H1 (cell line): ENCODE data around the gene FCRLB.

Source experiments
- EZH2 ChIP-seq: fragments of 200-600 bp; sonication (generic); IDR thresholded peaks from 2 replicates; pipeline ENCODE4 v1.7.1; 2012; ENCODE audit warnings: low read depth, mild to moderate bottlenecking, moderate library complexity, low read length, inconsistent platforms; ENCODE audit not compliant: severe bottlenecking
- FOSL1 ChIP-seq: IDR thresholded peaks from 2 replicates; pipeline ENCODE4 v1.6.1; 2011; ENCODE audit warnings: mild to moderate bottlenecking, low read depth, low read length, moderate library complexity; ENCODE audit not compliant: insufficient read depth
- POLR2A ChIP-seq, 2 experiments: IDR thresholded peaks; 1 replicate in 1 of 2; 2 replicates in 1 of 2; pipeline ENCODE4 v1.6.1; 2011; ENCODE audit warnings: low read depth in 2 of 2, low read length in 2 of 2, mild to moderate bottlenecking in 2 of 2; ENCODE audit errors: control extremely low read depth in 1 of 2
- RAD21 ChIP-seq, 2 experiments: IDR thresholded peaks in 1 of 2; conservative IDR thresholded peaks in 1 of 2; 2 replicates each; pipeline ENCODE4 v1.6.1; 2011; ENCODE audit warnings: low read depth in 2 of 2, low read length in 2 of 2, improper control_type of control experiment in 1 of 2, inconsistent platforms in 1 of 2, mild to moderate bottlenecking in 1 of 2, moderate library complexity in 1 of 2
- SUZ12 ChIP-seq: fragments of 200-600 bp; sonication (generic); IDR thresholded peaks from 2 replicates; pipeline ENCODE4 v1.6.1; 2012; ENCODE audit warnings: mild to moderate bottlenecking, inconsistent platforms, low read length, moderate library complexity, mixed read lengths
- TF ChIP-seq, protein P1 (sequence below), 3 experiments: IDR thresholded peaks; 1 replicate in 2 of 3; 2 replicates in 1 of 3; pipeline versions ENCODE4 v1.5.1 to v1.6.1; 2011; ENCODE audit warnings: low read length in 3 of 3, mild to moderate bottlenecking in 3 of 3, inconsistent platforms in 2 of 3, low read depth in 1 of 3, moderate library complexity in 1 of 3; ENCODE audit not compliant: insufficient read depth in 1 of 3; ENCODE audit errors: control extremely low read depth in 1 of 3
- TF ChIP-seq, protein P2 (sequence below): IDR thresholded peaks from 2 replicates; pipeline ENCODE4 v1.6.1; 2012; ENCODE audit warnings: inconsistent platforms

GRCh38 chr1:161709373-161709772 is 12.0 kb upstream of the FCRLB start:
- TF ChIP-seq, protein P1, sequence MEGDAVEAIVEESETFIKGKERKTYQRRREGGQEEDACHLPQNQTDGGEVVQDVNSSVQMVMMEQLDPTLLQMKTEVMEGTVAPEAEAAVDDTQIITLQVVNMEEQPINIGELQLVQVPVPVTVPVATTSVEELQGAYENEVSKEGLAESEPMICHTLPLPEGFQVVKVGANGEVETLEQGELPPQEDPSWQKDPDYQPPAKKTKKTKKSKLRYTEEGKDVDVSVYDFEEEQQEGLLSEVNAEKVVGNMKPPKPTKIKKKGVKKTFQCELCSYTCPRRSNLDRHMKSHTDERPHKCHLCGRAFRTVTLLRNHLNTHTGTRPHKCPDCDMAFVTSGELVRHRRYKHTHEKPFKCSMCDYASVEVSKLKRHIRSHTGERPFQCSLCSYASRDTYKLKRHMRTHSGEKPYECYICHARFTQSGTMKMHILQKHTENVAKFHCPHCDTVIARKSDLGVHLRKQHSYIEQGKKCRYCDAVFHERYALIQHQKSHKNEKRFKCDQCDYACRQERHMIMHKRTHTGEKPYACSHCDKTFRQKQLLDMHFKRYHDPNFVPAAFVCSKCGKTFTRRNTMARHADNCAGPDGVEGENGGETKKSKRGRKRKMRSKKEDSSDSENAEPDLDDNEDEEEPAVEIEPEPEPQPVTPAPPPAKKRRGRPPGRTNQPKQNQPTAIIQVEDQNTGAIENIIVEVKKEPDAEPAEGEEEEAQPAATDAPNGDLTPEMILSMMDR (IDR thresholded peaks at IDR 0.05; ENCODE audit: control extremely low read depth in 1 of 3, insufficient read depth in 1 of 3, low read depth in 1 of 3, low read length in 3 of 3) = no peak
- no peak for TF ChIP-seq RAD21 (IDR thresholded peaks at IDR 0.05 in 1 of 2, conservative IDR thresholded peaks at IDR 0.05 in 1 of 2; ENCODE audit: low read depth in 2 of 2, low read length in 2 of 2)
- no peak for TF ChIP-seq SUZ12
- no peak for TF ChIP-seq POLR2A (IDR thresholded peaks at IDR 0.05; ENCODE audit: control extremely low read depth in 1 of 2, low read depth in 2 of 2, low read length in 2 of 2)
- TF ChIP-seq FOSL1 = no peak
- TF ChIP-seq, protein P2, sequence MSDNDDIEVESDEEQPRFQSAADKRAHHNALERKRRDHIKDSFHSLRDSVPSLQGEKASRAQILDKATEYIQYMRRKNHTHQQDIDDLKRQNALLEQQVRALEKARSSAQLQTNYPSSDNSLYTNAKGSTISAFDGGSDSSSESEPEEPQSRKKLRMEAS = no peak
- TF ChIP-seq EZH2 = no peak
